ENCODE results near the gene KAZN. TPM values are rescaled to one million over a fixed set of nuclear protein-coding genes. Genes with fewer than 3 reads are reported as not detected.

The KAZN gene
- polyA plus RNA-seq, 1 donor (not counting 4 experiments of a cell fraction or from before 2014, with no cell fraction given), result 5.9 TPM

DNA sequence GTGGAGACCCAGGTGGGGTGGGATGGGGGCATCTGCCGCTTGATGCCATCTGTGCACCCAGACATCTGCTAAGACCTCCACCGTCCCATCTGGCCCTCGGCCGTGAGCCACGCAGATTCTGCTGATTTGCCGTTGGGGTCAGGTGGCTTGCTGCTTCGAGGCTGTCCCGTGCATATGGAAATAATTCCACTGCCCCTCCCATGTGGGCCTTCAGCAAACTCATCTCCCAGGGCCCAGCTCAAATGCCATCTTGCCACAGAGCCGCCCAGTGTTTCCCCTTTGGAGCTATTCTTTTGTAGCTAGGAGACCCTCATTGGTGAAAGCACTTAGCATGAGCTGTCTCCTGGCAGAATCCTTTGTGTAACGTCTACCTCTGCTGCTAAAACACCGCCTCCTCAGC is 99.8 kb downstream of the KAZN start:
- H3K79me2 ChIP-seq (ENCODE audit: control insufficient read depth, insufficient read depth, low read length), result no peaks in the 10 kb centered on the region
- H2AFZ ChIP-seq (ENCODE audit: control insufficient read depth, low read length), result no peak overlapping the region
- dilution Hi-C loops (cut with MboI; ENCODE audit: extremely low pct_ligation_motif_present, low sequenced_read_pairs), result no loop called here
- TF ChIP-seq, protein P1, sequence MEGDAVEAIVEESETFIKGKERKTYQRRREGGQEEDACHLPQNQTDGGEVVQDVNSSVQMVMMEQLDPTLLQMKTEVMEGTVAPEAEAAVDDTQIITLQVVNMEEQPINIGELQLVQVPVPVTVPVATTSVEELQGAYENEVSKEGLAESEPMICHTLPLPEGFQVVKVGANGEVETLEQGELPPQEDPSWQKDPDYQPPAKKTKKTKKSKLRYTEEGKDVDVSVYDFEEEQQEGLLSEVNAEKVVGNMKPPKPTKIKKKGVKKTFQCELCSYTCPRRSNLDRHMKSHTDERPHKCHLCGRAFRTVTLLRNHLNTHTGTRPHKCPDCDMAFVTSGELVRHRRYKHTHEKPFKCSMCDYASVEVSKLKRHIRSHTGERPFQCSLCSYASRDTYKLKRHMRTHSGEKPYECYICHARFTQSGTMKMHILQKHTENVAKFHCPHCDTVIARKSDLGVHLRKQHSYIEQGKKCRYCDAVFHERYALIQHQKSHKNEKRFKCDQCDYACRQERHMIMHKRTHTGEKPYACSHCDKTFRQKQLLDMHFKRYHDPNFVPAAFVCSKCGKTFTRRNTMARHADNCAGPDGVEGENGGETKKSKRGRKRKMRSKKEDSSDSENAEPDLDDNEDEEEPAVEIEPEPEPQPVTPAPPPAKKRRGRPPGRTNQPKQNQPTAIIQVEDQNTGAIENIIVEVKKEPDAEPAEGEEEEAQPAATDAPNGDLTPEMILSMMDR (optimal IDR thresholded peaks at IDR 0.05 in 1 of 3, IDR thresholded peaks at IDR 0.05 in 1 of 3, conservative IDR thresholded peaks at IDR 0.05 in 1 of 3; ENCODE audit: extremely low read depth in 1 of 3, insufficient read depth in 2 of 3, low read length in 3 of 3), result no peak
- TF ChIP-seq EZH2 (IDR thresholded peaks at IDR 0.05; ENCODE audit: low read length), result no peak
- H3K36me3 ChIP-seq (ENCODE audit: control insufficient read depth in 2 of 2, extremely low read depth in 1 of 2, insufficient read depth in 2 of 2, low read length in 2 of 2), result no peaks in the 10 kb centered on the region
- no peak overlapping the region for H3K27ac ChIP-seq (ENCODE audit: control insufficient read depth, insufficient read depth, low read length)
- FAIRE-seq (no peak), DNase-seq (ENCODE audit: low read depth, low spot score) (no peak)
- no peaks in the 10 kb centered on the region for H3K4me1 ChIP-seq (ENCODE audit: control insufficient read depth, extremely low read depth, insufficient read depth, low read length)
- H3K9me3 ChIP-seq (ENCODE audit: control insufficient read depth, low read depth, low read length), result no peaks in the 10 kb centered on the region
- peaks cover 15% of the 10 kb centered on the region for H3K27me3 ChIP-seq (ENCODE audit: control insufficient read depth, extremely low read depth, insufficient read depth, low read length)
- no peak overlapping the region for H3K4me2 ChIP-seq (ENCODE audit: control insufficient read depth, extremely low read depth, insufficient read depth, low read depth, low read length)
- H4K20me1 ChIP-seq (ENCODE audit: control insufficient read depth, extremely low read depth, insufficient read depth, low read length), result no peaks in the 10 kb centered on the region
- no peak overlapping the region for H3K4me3 ChIP-seq (ENCODE audit: control insufficient read depth in 2 of 3, extremely low read depth in 1 of 3, insufficient read depth in 2 of 3, low read depth in 1 of 3, low read length in 3 of 3)
- H3K9me1 ChIP-seq (ENCODE audit: control insufficient read depth, extremely low read depth, insufficient read depth, low read length), result no peaks in the 10 kb centered on the region
- no peak overlapping the region for H3K9ac ChIP-seq (ENCODE audit: control insufficient read depth, extremely low read depth, insufficient read depth, low read length)

- FAIRE-seq (no peak), DNase-seq (ENCODE audit: low read depth, low spot score) (no peak)
- Histone ChIP-seq H3K9me3 (ENCODE audit: control insufficient read depth, low read depth, low read length) (no peaks in the 10 kb centered on the region), H3K79me2 (ENCODE audit: control insufficient read depth, insufficient read depth, low read length) (no peaks in the 10 kb centered on the region), H3K4me1 (ENCODE audit: control insufficient read depth, extremely low read depth, insufficient read depth, low read length) (no peaks in the 10 kb centered on the region), H4K20me1 (ENCODE audit: control insufficient read depth, extremely low read depth, insufficient read depth, low read length) (no peaks in the 10 kb centered on the region), H2AFZ (ENCODE audit: control insufficient read depth, low read length) (no peak overlapping the region), H3K9me1 (ENCODE audit: control insufficient read depth, extremely low read depth, insufficient read depth, low read length) (no peaks in the 10 kb centered on the region), H3K4me2 (ENCODE audit: control insufficient read depth, extremely low read depth, insufficient read depth, low read depth, low read length) (no peak overlapping the region), H3K9ac (ENCODE audit: control insufficient read depth, extremely low read depth, insufficient read depth, low read length) (no peak overlapping the region), H3K27me3 (ENCODE audit: control insufficient read depth, extremely low read depth, insufficient read depth, low read length) (peaks cover 11% of the 10 kb centered on the region), H3K4me3 (ENCODE audit: control insufficient read depth in 2 of 3, extremely low read depth in 1 of 3, insufficient read depth in 2 of 3, low read depth in 1 of 3, low read length in 3 of 3) (no peak overlapping the region), H3K36me3 (ENCODE audit: control insufficient read depth in 2 of 2, extremely low read depth in 1 of 2, insufficient read depth in 2 of 2, low read length in 2 of 2) (no peaks in the 10 kb centered on the region), H3K27ac (ENCODE audit: control insufficient read depth, insufficient read depth, low read length) (no peak overlapping the region)
- dilution Hi-C loops (cut with MboI; ENCODE audit: extremely low pct_ligation_motif_present, low sequenced_read_pairs), result no loop called here
- TF ChIP-seq EZH2 (IDR thresholded peaks at IDR 0.05; ENCODE audit: low read length), result no peak
- TF ChIP-seq, protein P1 (optimal IDR thresholded peaks at IDR 0.05 in 1 of 3, IDR thresholded peaks at IDR 0.05 in 1 of 3, conservative IDR thresholded peaks at IDR 0.05 in 1 of 3; ENCODE audit: extremely low read depth in 1 of 3, insufficient read depth in 2 of 3, low read length in 3 of 3), result no peak
These were observed 101.1 kb downstream of the KAZN start for GRCh38 chr1:14699620-14700019.
